Adrenal gland (tissue), 12 donors: ENCODE results near the gene UBAC1. TPM values are rescaled to one million over a fixed set of nuclear protein-coding genes. Genes with fewer than 3 reads are reported as not detected.
A peak's percentile ranks its signal among the peaks of the same experiment; 100 is the strongest.

ENCODE experiments used
- DNase-seq, 7 donors: peaks; one replicate each; pipeline ENCODE4 v3.0.0-alpha.2; 2019 to 2020
- H3K27ac ChIP-seq, 5 donors: fragments of 200-600 bp; sonication (generic) in 4 of 5; 1 replicate in 3 of 5; 2 replicates in 2 of 5; pipeline versions ENCODE4 v1.5.1 to v1.8.0; 2016 to 2020; ENCODE audit warnings: mild to moderate bottlenecking in 1 of 5
- H3K27me3 ChIP-seq: fragments of 200-600 bp; 2 replicates; pipeline ENCODE4 v1.8.0; 2021
- H3K36me3 ChIP-seq, 2 donors: fragments of 200-600 bp; replicated peaks in 1 of 2; 1 replicate in 1 of 2; 2 replicates in 1 of 2; pipeline versions ENCODE4 v1.5.1 to v1.8.0; 2018 to 2022
- H3K4me1 ChIP-seq, 2 donors: fragments of 200-600 bp; replicated peaks in 1 of 2; 1 replicate in 1 of 2; 2 replicates in 1 of 2; pipeline versions ENCODE4 v1.5.1 to v1.8.0; 2018 to 2021
- H3K4me3 ChIP-seq, 4 donors: fragments of 200-600 bp; sonication (generic) in 3 of 4; one replicate each; pipeline ENCODE4 v1.5.1; 2016 to 2018
- H3K9me3 ChIP-seq, 3 donors: fragments of 200-600 bp; sonication (generic) in 1 of 3; replicated peaks in 1 of 3; 1 replicate in 2 of 3; 2 replicates in 1 of 3; pipeline versions ENCODE4 v1.5.1 to v1.8.0; 2016 to 2021
- CTCF ChIP-seq, 6 experiments: fragments of 450-650 bp in 4 of 6; fragments of 200-600 bp in 2 of 6; sonication (generic) in 1 of 6; IDR thresholded peaks; 1 replicate in 5 of 6; 2 replicates in 1 of 6; pipeline versions ENCODE4 v1.5.1 to v1.8.0; 2016 to 2021; ENCODE audit warnings: antibody characterized with exemption in 6 of 6, mild to moderate bottlenecking in 2 of 6, moderate library complexity in 1 of 6
- POLR2A ChIP-seq, 2 donors: fragments of 450-650 bp; IDR thresholded peaks; one replicate each; pipeline ENCODE4 v1.6.1; 2017; ENCODE audit warnings: antibody characterized with exemption in 2 of 2, mild to moderate bottlenecking in 2 of 2, moderate library complexity in 1 of 2
- WGBS, 4 donors: extraction: QIAGEN DNeasy Blood & Tissue Kit in 2 of 4; methylation state at CpG; one replicate each; pipeline versions ENCODE4 v1.1.5 to v1.1.7; 2013 to 2017; 5-methylcytosine and 5-hydroxymethylcytosine counted together
- intact Hi-C, 2 donors: fragments of 100-400 bp; cut with DNase I; formaldehyde crosslinking; loops; one replicate each; pipeline versions ENCODE4 v1.14.1 to v1.15.0; 2022 to 2023
- polyA plus RNA-seq, 3 donors: library from polyadenylated mRNA; stranded (reverse); fragments of 200-250 nt in 2 of 3; fragments of 350-450 nt in 1 of 3; fragmentation: Illumina TruSeq in 1 of 3; extraction: RNeasy Lipid Tissue Mini Kit (QIAGEN cat#74804) in 1 of 3; gene quantifications; one replicate each; pipeline ENCODE4 v1.2.3, GENCODE V29; 2013 to 2014
- total RNA-seq, 9 donors: library from RNA; depleted of rRNA in 4 of 9; stranded (reverse); fragments of >200 nt in 4 of 9; fragments of 120-200 nt in 1 of 9; fragmentation: NEBNext Ultra II Directional in 1 of 9; extraction: Animal tissue kit (Norgen Biotek cat#: 25700) in 1 of 9; gene quantifications; one replicate each; pipeline versions ENCODE4 v1.1.0 to v1.2.4, GENCODE V29; 2013 to 2023
- donor health status: healthy with polysubstance abuse.
- donor health status: Bipolar disorder and iron deficiency.
- donor health status: DM: yes; HTN: yes; CAD: no.
- donor health status: DM: no; HTN: no; CAD: no.
- donor health status: DM: no; HTN: no; CAD: no.
- donor health status: DM: yes; HTN: yes; CAD: no.

UBAC1 gene
- total and polyA plus RNA-seq, 12 donors, result 20.2 to 63.3 (median 37.9) TPM

- 82 to 93% (median 86%) methylated on average over 2 to 16 of the region's 16 CpGs for WGBS, 4 donors
- intact Hi-C loops, result no loop called here
- Histone ChIP-seq H3K27ac (no peak overlapping the region), H3K4me3 (no peak overlapping the region), H3K27me3 (no peaks in the 10 kb centered on the region), H3K9me3 (no peaks in the 10 kb centered on the region), H3K36me3 (no peaks in the 10 kb centered on the region), H3K4me1 (peaks cover 12 to 20% of the 10 kb centered on the region in 2 donors)
- TF ChIP-seq POLR2A (IDR thresholded peaks at IDR 0.05) (no peak), CTCF (IDR thresholded peaks at IDR 0.05) (no peak)
- DNase-seq, result no peak
Observed at GRCh38 chr9:135987838-135988404, 26.7 kb upstream of the UBAC1 start.

GRCh38 chr9:135986605-135987004, 25.4 kb upstream of the UBAC1 start:
- Histone ChIP-seq H3K36me3 (no peaks in the 10 kb centered on the region), H3K4me1 (peaks cover 0 to 10% of the 10 kb centered on the region in 2 donors), H3K27me3 (no peaks in the 10 kb centered on the region), H3K4me3 (no peak overlapping the region), H3K9me3 (no peaks in the 10 kb centered on the region), H3K27ac (peak overlapping the region in 1 of 5 donors; percentile 5)
- intact Hi-C loops, result no loop called here
- no peak for DNase-seq
- no peak for TF ChIP-seq POLR2A (IDR thresholded peaks at IDR 0.05)
- TF ChIP-seq CTCF (IDR thresholded peaks at IDR 0.05), result no peak
- WGBS, 4 donors, result 60 to 83% (median 77%) methylated on average over 1 to 15 of the region's 15 CpGs

GRCh38 chr9:135985889-135986288, 24.7 kb upstream of the UBAC1 start:
- H3K4me3 ChIP-seq, result no peak overlapping the region
- intact Hi-C loops, result no loop called here
- no peak for TF ChIP-seq POLR2A (IDR thresholded peaks at IDR 0.05)
- no peak for TF ChIP-seq CTCF (IDR thresholded peaks at IDR 0.05)
- no peaks in the 10 kb centered on the region for H3K27me3 ChIP-seq
- 85 to 92% (median 88%) methylated on average over 4 to 21 of the region's 21 CpGs for WGBS, 4 donors
- H3K9me3 ChIP-seq, result no peaks in the 10 kb centered on the region
- no peak overlapping the region for H3K27ac ChIP-seq
- H3K4me1 ChIP-seq, result peaks cover 0 to 10% of the 10 kb centered on the region in 2 donors
- DNase-seq, result no peak
- H3K36me3 ChIP-seq, result no peaks in the 10 kb centered on the region

GRCh38 chr9:135985459-135985774, 24.2 kb upstream of the UBAC1 start:
- 84 to 91% (median 90%) methylated on average over 11 to 14 of the region's 14 CpGs for WGBS, 4 donors
- H3K27ac ChIP-seq, result no peak overlapping the region

More at GRCh38 chr9:135985459-135985774, 24.2 kb upstream of the UBAC1 start:
- H3K4me1 ChIP-seq, result peaks cover 0 to 8% of the 10 kb centered on the region in 2 donors
- H3K36me3 ChIP-seq, result no peaks in the 10 kb centered on the region
- intact Hi-C loops, result no loop called here
- no peaks in the 10 kb centered on the region for H3K9me3 ChIP-seq
- H3K4me3 ChIP-seq, result no peak overlapping the region
- H3K27me3 ChIP-seq, result no peaks in the 10 kb centered on the region
- no peak for DNase-seq
- TF ChIP-seq POLR2A (IDR thresholded peaks at IDR 0.05) (no peak), CTCF (IDR thresholded peaks at IDR 0.05) (no peak)
